Activated T-helper 17 cell treated with anti-CD3 and anti-CD28 coated beads, Interleukin-2, amount 50 U/mL, for 72 hours (primary cell): Measurements from ENCODE around the gene MRFAP1. TPM values are rescaled to one million over a fixed set of nuclear protein-coding genes. Genes with fewer than 3 reads are reported as not detected.

Experiments
- ATAC-seq: fragments of 150-1000 bp; cut with Tn5 transposase; replicated peaks from 2 replicates; pipeline ENCODE4 v1.10.0; 2021; ENCODE audit warnings: mild to moderate bottlenecking, moderate library complexity
- H3K27ac Mint-ChIP-seq: one replicate; pipeline ENCODE4 v1.8.0; 2022; ENCODE audit warnings: mixed read lengths
- H3K27me3 Mint-ChIP-seq: one replicate; pipeline ENCODE4 v1.8.0; 2022; ENCODE audit warnings: mixed read lengths
- H3K36me3 Mint-ChIP-seq: one replicate; pipeline ENCODE4 v1.8.0; 2022; ENCODE audit warnings: low read depth, mild to moderate bottlenecking, mixed read lengths
- H3K4me1 Mint-ChIP-seq: one replicate; pipeline ENCODE4 v1.8.0; 2022; ENCODE audit warnings: mixed read lengths
- H3K4me3 Mint-ChIP-seq: one replicate; pipeline ENCODE4 v1.8.0; 2022; ENCODE audit warnings: mild to moderate bottlenecking, mixed read lengths
- H3K9me3 Mint-ChIP-seq: one replicate; pipeline ENCODE4 v1.8.0; 2022; ENCODE audit warnings: mixed read lengths
- total RNA-seq, 2 donors: library from RNA; stranded (reverse); gene quantifications; one replicate each; pipeline ENCODE4 v1.2.3, GENCODE V29; 2022

The MRFAP1 gene
- total RNA-seq, 2 donors from 2014 or later = 86.7 to 96.7 TPM

- no peaks in the 10 kb centered on the region for H3K9me3 Mint-ChIP-seq
- ATAC-seq = no peak
- no peak overlapping the region for H3K4me3 Mint-ChIP-seq
- H3K27ac Mint-ChIP-seq = peak overlapping the region; percentile 31
- peaks cover 93% of the 10 kb centered on the region for H3K36me3 Mint-ChIP-seq
- no peaks in the 10 kb centered on the region for H3K27me3 Mint-ChIP-seq
- H3K4me1 Mint-ChIP-seq = no peaks in the 10 kb centered on the region
Measured at GRCh38 chr4:6605605-6606004, 34.9 kb upstream of the MRFAP1 start.

GRCh38 chr4:6606465-6607235, 33.8 kb upstream of the MRFAP1 start:
- H3K36me3 Mint-ChIP-seq = peaks cover 97% of the 10 kb centered on the region
- no peaks in the 10 kb centered on the region for H3K9me3 Mint-ChIP-seq
- no peaks in the 10 kb centered on the region for H3K4me1 Mint-ChIP-seq
- no peak overlapping the region for H3K4me3 Mint-ChIP-seq
- ATAC-seq = no peak
- no peaks in the 10 kb centered on the region for H3K27me3 Mint-ChIP-seq
- H3K27ac Mint-ChIP-seq = no peak overlapping the region

GRCh38 chr4:6607368-6608055, 33.0 kb upstream of the MRFAP1 start:
- no peak overlapping the region for H3K4me3 Mint-ChIP-seq
- H3K27ac Mint-ChIP-seq = peak overlapping the region; percentile 44
- ATAC-seq = no peak
- H3K4me1 Mint-ChIP-seq = no peaks in the 10 kb centered on the region
- no peaks in the 10 kb centered on the region for H3K27me3 Mint-ChIP-seq
- H3K9me3 Mint-ChIP-seq = no peaks in the 10 kb centered on the region
- H3K36me3 Mint-ChIP-seq = peaks cover 96% of the 10 kb centered on the region

GRCh38 chr4:6608758-6609414, 31.6 kb upstream of the MRFAP1 start:
- no peak overlapping the region for H3K27ac Mint-ChIP-seq

GRCh38 chr4:6609415-6610079, 30.9 kb upstream of the MRFAP1 start:
- Mint-ChIP-seq H3K27me3 (no peaks in the 10 kb centered on the region), H3K4me3 (no peak overlapping the region), H3K4me1 (no peaks in the 10 kb centered on the region), H3K27ac (no peak overlapping the region), H3K9me3 (no peaks in the 10 kb centered on the region), H3K36me3 (peaks cover 78% of the 10 kb centered on the region)
- ATAC-seq = no peak

More at GRCh38 chr4:6608758-6609414, 31.6 kb upstream of the MRFAP1 start:
- peaks cover 82% of the 10 kb centered on the region for H3K36me3 Mint-ChIP-seq
- ATAC-seq = no peak
- no peaks in the 10 kb centered on the region for H3K27me3 Mint-ChIP-seq
- H3K9me3 Mint-ChIP-seq = no peaks in the 10 kb centered on the region
- no peaks in the 10 kb centered on the region for H3K4me1 Mint-ChIP-seq
- H3K4me3 Mint-ChIP-seq = no peak overlapping the region

GRCh38 chr4:6610856-6611430, 29.5 kb upstream of the MRFAP1 start:
- Mint-ChIP-seq H3K4me1 (no peaks in the 10 kb centered on the region), H3K36me3 (peaks cover 78% of the 10 kb centered on the region), H3K27ac (no peak overlapping the region), H3K9me3 (no peaks in the 10 kb centered on the region), H3K4me3 (no peak overlapping the region), H3K27me3 (no peaks in the 10 kb centered on the region)
- ATAC-seq = no peak

- no peak for ATAC-seq
- Mint-ChIP-seq H3K36me3 (peaks cover 78% of the 10 kb centered on the region), H3K27me3 (no peaks in the 10 kb centered on the region), H3K27ac (no peak overlapping the region), H3K4me3 (no peak overlapping the region), H3K9me3 (no peaks in the 10 kb centered on the region), H3K4me1 (no peaks in the 10 kb centered on the region)
Measured at GRCh38 chr4:6612961-6613675, 27.4 kb upstream of the MRFAP1 start.

GRCh38 chr4:6613676-6614651, 26.5 kb upstream of the MRFAP1 start:
- Mint-ChIP-seq H3K36me3 (peaks cover 78% of the 10 kb centered on the region), H3K4me1 (no peaks in the 10 kb centered on the region)

GRCh38 chr4:6614701-6615230, 25.7 kb upstream of the MRFAP1 start:
- H3K27me3 Mint-ChIP-seq = no peaks in the 10 kb centered on the region
- H3K4me1 Mint-ChIP-seq = no peaks in the 10 kb centered on the region
- H3K4me3 Mint-ChIP-seq = no peak overlapping the region

More at GRCh38 chr4:6613676-6614651, 26.5 kb upstream of the MRFAP1 start:
- Mint-ChIP-seq H3K27me3 (no peaks in the 10 kb centered on the region), H3K27ac (no peak overlapping the region), H3K4me3 (no peak overlapping the region), H3K9me3 (no peaks in the 10 kb centered on the region)
- ATAC-seq = no peak

GRCh38 chr4:6616087-6616995, 24.1 kb upstream of the MRFAP1 start:
- H3K27me3 Mint-ChIP-seq = no peaks in the 10 kb centered on the region
- no peak for ATAC-seq
- H3K27ac Mint-ChIP-seq = peak overlapping the region; percentile 21
- H3K36me3 Mint-ChIP-seq = peaks cover 64% of the 10 kb centered on the region
- H3K4me1 Mint-ChIP-seq = no peaks in the 10 kb centered on the region
- no peaks in the 10 kb centered on the region for H3K9me3 Mint-ChIP-seq
- no peak overlapping the region for H3K4me3 Mint-ChIP-seq

More at GRCh38 chr4:6614701-6615230, 25.7 kb upstream of the MRFAP1 start:
- H3K9me3 Mint-ChIP-seq = no peaks in the 10 kb centered on the region
- no peak overlapping the region for H3K27ac Mint-ChIP-seq
- H3K36me3 Mint-ChIP-seq = peaks cover 70% of the 10 kb centered on the region
- ATAC-seq = no peak

- Mint-ChIP-seq H3K4me1 (no peaks in the 10 kb centered on the region), H3K36me3 (peaks cover 55% of the 10 kb centered on the region), H3K4me3 (no peak overlapping the region), H3K9me3 (no peaks in the 10 kb centered on the region), H3K27ac (peak overlapping the region; percentile 21), H3K27me3 (no peaks in the 10 kb centered on the region)
- ATAC-seq = no peak
Measured at GRCh38 chr4:6617246-6617645, 23.2 kb upstream of the MRFAP1 start.
